Measurements from ENCODE around the gene SPEF1. TPM values are rescaled to one million over a fixed set of nuclear protein-coding genes. Genes with fewer than 3 reads are reported as not detected.

The SPEF1 gene
- total and polyA plus RNA-seq, 2 experiments from 2014 or later = 0.11 TPM; not detected in 1

- in situ Hi-C loops (cut with MboI) = no loop called here
- no peak overlapping the region for H3K4me3 ChIP-seq
- peaks cover 24% of the 10 kb centered on the region for H3K79me2 ChIP-seq (ENCODE audit: insufficient read depth)
- H2AFZ ChIP-seq = no peak overlapping the region
- no peaks in the 10 kb centered on the region for H4K20me1 ChIP-seq (ENCODE audit: insufficient read depth)
- no peak overlapping the region for H3K9ac ChIP-seq
- no peak for DNase-seq
- H3K9me2 ChIP-seq (ENCODE audit: insufficient read depth) = no peaks in the 10 kb centered on the region
- TF ChIP-seq EZH2 (IDR thresholded peaks at IDR 0.05; ENCODE audit: insufficient read depth, poor library complexity, severe bottlenecking) (no peak), EZH2phosphoT487 (IDR thresholded peaks at IDR 0.05; ENCODE audit: insufficient read depth, low read depth) (no peak)
- peaks cover 6% of the 10 kb centered on the region for H3K4me1 ChIP-seq (ENCODE audit: insufficient read depth)
- peaks cover 4% of the 10 kb centered on the region; the same call in 1 of the 2 replicates for H3F3A ChIP-seq (ENCODE audit: insufficient read depth)
- H3K4me2 ChIP-seq (ENCODE audit: unreplicated experiment) = no peak overlapping the region
- H3K27me3 ChIP-seq (replicated peaks; ENCODE audit: insufficient read depth) = no peaks in the 10 kb centered on the region
- 94% methylated on average over 7 of the region's 7 CpGs for WGBS, 2 experiments (ENCODE audit: low coverage in 1 of 2, low lambda C conversion rate in 2 of 2, missing lambda C conversion rate in 2 of 2)
- H3K36me3 ChIP-seq (ENCODE audit: low read depth) = peaks cover 9% of the 10 kb centered on the region
- H3K27ac ChIP-seq = no peak overlapping the region
- no peaks in the 10 kb centered on the region for H3K9me3 ChIP-seq (ENCODE audit: low read depth)
Measured at GRCh38 chr20:3825526-3825925, 44.3 kb upstream of the SPEF1 start.

GRCh38 chr20:3823881-3824280 lies 42.6 kb upstream of the SPEF1 start:
- Histone ChIP-seq H3K27me3 (replicated peaks; ENCODE audit: insufficient read depth) (no peaks in the 10 kb centered on the region), H3K4me2 (ENCODE audit: unreplicated experiment) (no peak overlapping the region), H3K4me1 (ENCODE audit: insufficient read depth) (peaks cover 6% of the 10 kb centered on the region), H2AFZ (no peak overlapping the region), H3K9me3 (ENCODE audit: low read depth) (no peaks in the 10 kb centered on the region), H3K4me3 (no peak overlapping the region), H3K9me2 (ENCODE audit: insufficient read depth) (no peaks in the 10 kb centered on the region), H3F3A (ENCODE audit: insufficient read depth) (peaks cover 6% of the 10 kb centered on the region), H3K36me3 (ENCODE audit: low read depth) (peaks cover 9% of the 10 kb centered on the region), H3K27ac (no peak overlapping the region), H3K79me2 (ENCODE audit: insufficient read depth) (peaks cover 24% of the 10 kb centered on the region), H4K20me1 (ENCODE audit: insufficient read depth) (no peaks in the 10 kb centered on the region), H3K9ac (no peak overlapping the region)
- in situ Hi-C loops (cut with MboI) = no loop called here
- no peak for DNase-seq
- TF ChIP-seq EZH2 (IDR thresholded peaks at IDR 0.05; ENCODE audit: insufficient read depth, poor library complexity, severe bottlenecking) (no peak), EZH2phosphoT487 (IDR thresholded peaks at IDR 0.05; ENCODE audit: insufficient read depth, low read depth) (no peak)
- WGBS, 2 experiments (ENCODE audit: low coverage in 1 of 2, low lambda C conversion rate in 2 of 2, missing lambda C conversion rate in 2 of 2) = 93 to 96% methylated on average over 16 to 20 of the region's 20 CpGs

- Histone ChIP-seq H3K4me3 (no peak overlapping the region), H3K79me2 (ENCODE audit: insufficient read depth) (peaks cover 24% of the 10 kb centered on the region), H3K4me2 (ENCODE audit: unreplicated experiment) (no peak overlapping the region), H4K20me1 (ENCODE audit: insufficient read depth) (no peaks in the 10 kb centered on the region), H2AFZ (no peak overlapping the region), H3K36me3 (ENCODE audit: low read depth) (peaks cover 9% of the 10 kb centered on the region), H3K27me3 (replicated peaks; ENCODE audit: insufficient read depth) (no peaks in the 10 kb centered on the region), H3K9me3 (ENCODE audit: low read depth) (no peaks in the 10 kb centered on the region), H3K27ac (no peak overlapping the region), H3K9ac (no peak overlapping the region), H3K9me2 (ENCODE audit: insufficient read depth) (no peaks in the 10 kb centered on the region), H3K4me1 (ENCODE audit: insufficient read depth) (peaks cover 15% of the 10 kb centered on the region), H3F3A (ENCODE audit: insufficient read depth) (peaks cover 4% of the 10 kb centered on the region; the same call in 1 of the 2 replicates)
- in situ Hi-C loops (cut with MboI) = no loop called here
- TF ChIP-seq EZH2 (IDR thresholded peaks at IDR 0.05; ENCODE audit: insufficient read depth, poor library complexity, severe bottlenecking) (no peak), EZH2phosphoT487 (IDR thresholded peaks at IDR 0.05; ENCODE audit: insufficient read depth, low read depth) (no peak)
- 83 to 87% methylated on average over 13 to 14 of the region's 14 CpGs for WGBS, 2 experiments (ENCODE audit: low coverage in 1 of 2, low lambda C conversion rate in 2 of 2, missing lambda C conversion rate in 2 of 2)
- DNase-seq = no peak
Measured at GRCh38 chr20:3821996-3822395, 40.7 kb upstream of the SPEF1 start.

- H4K20me1 ChIP-seq (ENCODE audit: insufficient read depth) = no peaks in the 10 kb centered on the region
- peaks cover 15% of the 10 kb centered on the region for H3K4me1 ChIP-seq (ENCODE audit: insufficient read depth)
- no peaks in the 10 kb centered on the region for H3K9me3 ChIP-seq (ENCODE audit: low read depth)
- TF ChIP-seq EZH2phosphoT487 (IDR thresholded peaks at IDR 0.05; ENCODE audit: insufficient read depth, low read depth) (no peak), EZH2 (IDR thresholded peaks at IDR 0.05; ENCODE audit: insufficient read depth, poor library complexity, severe bottlenecking) (no peak)
- peak overlapping the region; percentile 88 for H3K4me2 ChIP-seq (ENCODE audit: unreplicated experiment)
- H2AFZ ChIP-seq = peak overlapping the region; percentile 82
- H3K27ac ChIP-seq = peak overlapping the region; percentile 97
- no peaks in the 10 kb centered on the region for H3K27me3 ChIP-seq (replicated peaks; ENCODE audit: insufficient read depth)
- no peaks in the 10 kb centered on the region for H3K9me2 ChIP-seq (ENCODE audit: insufficient read depth)
- in situ Hi-C loops (cut with MboI) = no loop called here
- peaks cover 4% of the 10 kb centered on the region; the same call in 1 of the 2 replicates for H3F3A ChIP-seq (ENCODE audit: insufficient read depth)
- H3K36me3 ChIP-seq (ENCODE audit: low read depth) = peaks cover 9% of the 10 kb centered on the region
- 31 to 35% methylated on average over 20 of the region's 20 CpGs for WGBS, 2 experiments (ENCODE audit: low coverage in 1 of 2, low lambda C conversion rate in 2 of 2, missing lambda C conversion rate in 2 of 2)
- H3K79me2 ChIP-seq (ENCODE audit: insufficient read depth) = peaks cover 24% of the 10 kb centered on the region
- H3K9ac ChIP-seq = peak overlapping the region; percentile 96
- no peak for DNase-seq
- H3K4me3 ChIP-seq = peak overlapping the region; percentile 87
Measured at GRCh38 chr20:3820901-3821727, 39.9 kb upstream of the SPEF1 start.

All from GM23248 (cell line).